Ovary (tissue), 3 donors: ENCODE results near the gene GALNT13.

Experiments used
- EP300 ChIP-seq: sonication (generic); formaldehyde crosslinking; IDR thresholded peaks from one replicate; pipeline ENCODE4 v1.6.1; 2017; ENCODE audit warnings: antibody characterized with exemption
- POLR2A ChIP-seq: fragments of 450-650 bp; IDR thresholded peaks from one replicate; pipeline ENCODE4 v1.6.1; 2017; ENCODE audit warnings: antibody characterized with exemption, mild to moderate bottlenecking, moderate library complexity
- TF ChIP-seq, protein P1 (sequence below), 3 donors: fragments of 450-650 bp in 2 of 3; fragments of 200-600 bp in 1 of 3; IDR thresholded peaks; one replicate each; pipeline versions ENCODE4 v1.5.1 to v1.8.0; 2016 to 2022; ENCODE audit warnings: antibody characterized with exemption in 3 of 3, mild to moderate bottlenecking in 1 of 3
- donor health status: DM: no; HTN: no; CAD: no.

DNA sequence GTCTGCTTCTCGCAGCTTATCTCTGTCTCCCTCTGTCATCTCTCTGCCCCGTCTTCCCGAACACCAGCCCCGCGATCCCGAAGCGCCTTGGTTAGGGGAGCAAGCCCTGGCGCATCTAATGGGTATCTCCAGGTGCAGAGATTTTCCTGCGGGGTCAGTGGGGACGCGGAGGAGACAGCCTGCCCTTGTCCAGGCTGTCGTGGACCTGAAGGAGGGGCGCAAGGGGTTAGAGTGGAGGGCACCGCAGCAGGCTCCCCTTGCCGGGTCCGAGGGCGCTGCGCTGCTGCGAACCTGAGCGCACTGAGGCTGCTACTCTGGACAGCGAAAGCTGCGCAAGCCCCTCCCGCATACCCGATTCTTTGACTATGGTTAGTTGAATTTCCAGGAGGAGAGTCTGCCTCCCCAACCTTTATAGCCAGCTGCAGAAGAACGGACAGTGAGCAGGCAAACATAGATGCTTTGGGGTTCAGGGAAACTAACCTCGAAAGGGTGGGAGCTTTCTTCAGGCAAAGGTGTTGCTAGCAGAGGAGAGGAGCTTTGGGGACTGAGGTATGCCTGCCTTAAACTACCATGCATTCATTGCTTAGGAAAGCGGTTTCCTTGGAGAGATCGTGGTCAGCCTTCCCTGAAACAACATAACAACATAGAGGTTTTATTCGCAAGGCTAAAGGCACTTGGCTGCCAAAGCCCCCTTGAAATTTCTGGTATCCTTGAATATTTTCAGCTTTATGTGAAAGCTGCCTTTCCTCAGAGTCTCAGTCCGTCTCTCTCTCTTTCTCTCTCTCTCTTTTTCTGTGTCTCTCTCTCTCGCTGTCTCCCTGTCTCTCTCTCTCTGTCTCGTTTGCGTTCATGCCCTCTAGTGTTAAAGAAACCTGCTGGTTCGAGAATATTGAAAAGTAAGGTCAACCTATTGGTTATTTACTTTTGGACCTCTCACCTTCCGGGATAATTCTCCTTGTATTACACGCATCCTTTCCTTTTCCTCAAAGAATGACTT is 1.6 kb downstream of the GALNT13 start:
- TF ChIP-seq, protein P1, sequence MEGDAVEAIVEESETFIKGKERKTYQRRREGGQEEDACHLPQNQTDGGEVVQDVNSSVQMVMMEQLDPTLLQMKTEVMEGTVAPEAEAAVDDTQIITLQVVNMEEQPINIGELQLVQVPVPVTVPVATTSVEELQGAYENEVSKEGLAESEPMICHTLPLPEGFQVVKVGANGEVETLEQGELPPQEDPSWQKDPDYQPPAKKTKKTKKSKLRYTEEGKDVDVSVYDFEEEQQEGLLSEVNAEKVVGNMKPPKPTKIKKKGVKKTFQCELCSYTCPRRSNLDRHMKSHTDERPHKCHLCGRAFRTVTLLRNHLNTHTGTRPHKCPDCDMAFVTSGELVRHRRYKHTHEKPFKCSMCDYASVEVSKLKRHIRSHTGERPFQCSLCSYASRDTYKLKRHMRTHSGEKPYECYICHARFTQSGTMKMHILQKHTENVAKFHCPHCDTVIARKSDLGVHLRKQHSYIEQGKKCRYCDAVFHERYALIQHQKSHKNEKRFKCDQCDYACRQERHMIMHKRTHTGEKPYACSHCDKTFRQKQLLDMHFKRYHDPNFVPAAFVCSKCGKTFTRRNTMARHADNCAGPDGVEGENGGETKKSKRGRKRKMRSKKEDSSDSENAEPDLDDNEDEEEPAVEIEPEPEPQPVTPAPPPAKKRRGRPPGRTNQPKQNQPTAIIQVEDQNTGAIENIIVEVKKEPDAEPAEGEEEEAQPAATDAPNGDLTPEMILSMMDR (IDR thresholded peaks at IDR 0.05): no peak
- TF ChIP-seq POLR2A (no peak), EP300 (no peak)
